Fibroblast of the aortic adventitia (primary cell): Measurements from ENCODE around the gene HECW1. TPM values are rescaled to one million over a fixed set of nuclear protein-coding genes. Genes with fewer than 3 reads are reported as not detected.

ENCODE experiments used
- DNase-seq: peaks from one replicate; pipeline ENCODE4 v3.0.0-alpha.2; 2010; ENCODE audit warnings: low read depth
- H3K4me3 ChIP-seq: 2 replicates; pipeline ENCODE4 v1.5.1; 2011; ENCODE audit warnings: low read depth, mild to moderate bottlenecking, control low read depth, low read length, moderate library complexity
- total RNA-seq: library from RNA; depleted of rRNA; stranded (reverse); fragments of >200 nt; gene quantifications from 2 replicates; pipeline ENCODE4 v1.2.3, GENCODE V29; 2012; ENCODE audit warnings: low replicate concordance
- TF ChIP-seq, protein P1 (sequence below): IDR thresholded peaks from 2 replicates; pipeline ENCODE4 v1.5.1; 2011; ENCODE audit warnings: mild to moderate bottlenecking, low read length, control low read depth, inconsistent platforms; ENCODE audit not compliant: insufficient read depth

HECW1 gene
- total RNA-seq, 1 donor, result 3.6 TPM

GRCh38 chr7:43249823-43250145 is 137.3 kb downstream of the HECW1 start:
- TF ChIP-seq, protein P1, sequence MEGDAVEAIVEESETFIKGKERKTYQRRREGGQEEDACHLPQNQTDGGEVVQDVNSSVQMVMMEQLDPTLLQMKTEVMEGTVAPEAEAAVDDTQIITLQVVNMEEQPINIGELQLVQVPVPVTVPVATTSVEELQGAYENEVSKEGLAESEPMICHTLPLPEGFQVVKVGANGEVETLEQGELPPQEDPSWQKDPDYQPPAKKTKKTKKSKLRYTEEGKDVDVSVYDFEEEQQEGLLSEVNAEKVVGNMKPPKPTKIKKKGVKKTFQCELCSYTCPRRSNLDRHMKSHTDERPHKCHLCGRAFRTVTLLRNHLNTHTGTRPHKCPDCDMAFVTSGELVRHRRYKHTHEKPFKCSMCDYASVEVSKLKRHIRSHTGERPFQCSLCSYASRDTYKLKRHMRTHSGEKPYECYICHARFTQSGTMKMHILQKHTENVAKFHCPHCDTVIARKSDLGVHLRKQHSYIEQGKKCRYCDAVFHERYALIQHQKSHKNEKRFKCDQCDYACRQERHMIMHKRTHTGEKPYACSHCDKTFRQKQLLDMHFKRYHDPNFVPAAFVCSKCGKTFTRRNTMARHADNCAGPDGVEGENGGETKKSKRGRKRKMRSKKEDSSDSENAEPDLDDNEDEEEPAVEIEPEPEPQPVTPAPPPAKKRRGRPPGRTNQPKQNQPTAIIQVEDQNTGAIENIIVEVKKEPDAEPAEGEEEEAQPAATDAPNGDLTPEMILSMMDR, result no peak
- peak; percentile 33 for DNase-seq
- peak overlapping the region; percentile 62 for H3K4me3 ChIP-seq

- TF ChIP-seq, protein P1, result peak; percentile 95
Measured at GRCh38 chr7:43260980-43261878, 148.8 kb downstream of the HECW1 start.

GRCh38 chr7:43265139-43265538 is 152.7 kb downstream of the HECW1 start:
- no peak overlapping the region for H3K4me3 ChIP-seq
- TF ChIP-seq, protein P1, result no peak
- DNase-seq, result no peak

More at GRCh38 chr7:43260980-43261878, 148.8 kb downstream of the HECW1 start:
- no peak overlapping the region for H3K4me3 ChIP-seq
- DNase-seq, result peak; percentile 91

DNA sequence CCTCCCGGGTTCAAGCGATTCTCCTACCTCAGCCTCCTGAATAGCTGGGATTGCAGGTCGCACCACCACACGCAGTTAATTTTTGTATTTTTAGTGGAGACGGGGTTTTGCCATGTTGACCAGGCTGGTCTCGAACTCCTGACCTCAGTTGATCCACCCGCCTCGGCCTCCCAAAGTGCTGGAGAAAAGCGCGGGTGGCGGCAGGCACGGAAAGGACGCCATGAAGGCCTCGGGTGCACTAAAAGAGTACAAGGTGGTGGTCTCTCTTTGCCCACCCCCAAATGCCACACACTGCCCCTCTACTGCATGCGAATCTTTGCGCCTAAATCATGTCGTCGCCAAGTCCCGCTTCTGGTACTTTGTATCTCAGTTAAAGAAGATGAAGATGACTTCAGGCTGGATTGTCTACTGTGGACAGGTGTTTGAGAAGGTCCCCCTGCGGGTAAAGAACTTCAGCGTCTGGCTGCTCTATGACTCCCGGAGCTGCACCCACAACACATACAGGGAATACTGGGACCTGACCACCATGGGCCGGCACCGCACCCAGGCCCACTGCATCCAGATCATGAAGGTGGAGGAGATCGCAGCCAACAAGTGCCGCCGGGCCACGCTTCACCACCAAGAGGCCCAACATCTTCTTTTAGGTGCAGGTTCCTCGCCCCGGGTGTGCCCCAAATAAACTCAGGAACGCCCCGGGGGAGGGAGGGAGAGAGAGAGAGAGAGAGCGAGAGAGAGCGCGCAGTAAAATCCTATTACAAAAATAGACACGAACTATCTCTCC is 161.7 kb downstream of the HECW1 start:
- DNase-seq, result no peak
- TF ChIP-seq, protein P1, result no peak
- H3K4me3 ChIP-seq, result no peak overlapping the region

GRCh38 chr7:43274752-43275151 is 162.3 kb downstream of the HECW1 start:
- no peak for DNase-seq
- H3K4me3 ChIP-seq, result no peak overlapping the region
- TF ChIP-seq, protein P1, result no peak

GRCh38 chr7:43276547-43276946 is 164.1 kb downstream of the HECW1 start:
- DNase-seq, result no peak
- TF ChIP-seq, protein P1, result no peak
- no peak overlapping the region for H3K4me3 ChIP-seq
